Inflammatory macrophage treated with lipopolysaccharide for 1 hour (primary cell): ENCODE measurements around the gene TWNK.
"Not testable (repeated sequence)": the region's sequence is repeated elsewhere in the genome, so short reads cannot be mapped to it uniquely, and the experiment has no call there.

Experiments
- DNase-seq, 2 donors: peaks; one replicate each; pipeline ENCODE4 v3.0.0-alpha.2; 2020 to 2022

The TWNK gene

DNA sequence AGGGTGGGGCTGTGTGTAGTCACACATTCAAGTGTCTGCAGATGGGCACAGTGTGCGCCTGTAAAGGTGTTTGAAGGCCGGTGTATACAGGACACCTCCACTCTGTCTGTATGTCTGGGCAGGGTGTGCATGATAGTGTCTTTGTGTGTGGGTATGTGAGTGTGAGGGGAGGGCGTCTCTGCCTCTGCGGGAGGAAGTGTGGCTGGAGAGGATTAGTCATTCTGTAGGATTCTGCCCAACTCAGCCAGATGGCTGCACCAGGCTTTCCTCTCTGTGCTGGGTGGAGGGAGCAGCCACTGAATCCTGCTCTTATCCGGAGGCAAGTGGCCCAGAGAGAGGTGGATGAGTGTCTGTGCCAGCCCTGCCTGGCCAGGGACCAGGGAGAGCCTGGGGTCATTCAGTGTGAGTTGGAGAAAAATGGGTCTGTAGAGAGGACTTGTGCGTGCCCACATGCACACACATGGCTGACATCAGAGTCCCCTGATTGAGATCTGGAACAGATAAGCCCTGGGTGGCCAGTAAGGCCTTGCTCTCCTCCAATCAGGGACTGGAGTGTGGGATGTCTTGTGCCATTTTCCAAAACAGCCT is 45.4 kb downstream of the TWNK start:
- DNase-seq: peak; percentile 54 to 71

DNA sequence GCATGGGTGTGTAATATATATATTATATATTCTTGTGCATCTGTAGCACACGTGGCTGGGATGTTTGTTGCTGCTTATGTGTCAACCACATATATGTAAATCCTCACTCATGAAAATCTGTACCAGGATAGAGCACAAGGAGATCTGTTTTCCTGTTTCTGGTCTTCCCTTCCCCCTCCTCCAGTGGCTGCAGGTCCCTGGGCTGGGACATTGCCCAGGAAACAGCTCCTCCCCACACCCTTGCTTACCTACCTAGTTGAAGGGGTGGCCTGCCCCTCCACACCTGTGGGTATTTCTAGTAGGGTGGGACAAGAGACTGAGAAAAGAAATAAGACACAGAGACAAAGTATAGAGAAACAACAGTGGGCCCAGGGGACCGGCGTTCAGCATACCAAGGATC is 45.9 kb downstream of the TWNK start:
- no peak for DNase-seq

DNA sequence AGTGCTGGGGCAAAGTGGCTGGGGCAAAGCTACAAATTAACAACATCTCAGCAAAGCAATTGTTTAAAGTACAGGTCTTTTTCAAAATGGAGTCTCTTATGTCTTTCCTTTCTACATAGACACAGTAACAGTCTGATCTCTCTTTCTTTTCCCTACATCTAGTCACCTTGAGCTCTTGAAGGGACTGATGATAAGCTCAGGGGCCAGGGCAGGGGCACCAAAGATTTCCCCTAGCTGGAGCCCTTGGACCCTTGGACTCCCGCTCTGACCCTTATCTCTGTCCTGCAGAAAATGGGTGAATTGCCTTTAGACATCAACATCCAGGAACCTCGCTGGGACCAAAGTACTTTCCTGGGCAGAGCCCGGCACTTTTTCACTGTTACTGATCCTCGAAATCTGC is 47.1 kb downstream of the TWNK start:
- not testable (repeated sequence) for DNase-seq

DNA sequence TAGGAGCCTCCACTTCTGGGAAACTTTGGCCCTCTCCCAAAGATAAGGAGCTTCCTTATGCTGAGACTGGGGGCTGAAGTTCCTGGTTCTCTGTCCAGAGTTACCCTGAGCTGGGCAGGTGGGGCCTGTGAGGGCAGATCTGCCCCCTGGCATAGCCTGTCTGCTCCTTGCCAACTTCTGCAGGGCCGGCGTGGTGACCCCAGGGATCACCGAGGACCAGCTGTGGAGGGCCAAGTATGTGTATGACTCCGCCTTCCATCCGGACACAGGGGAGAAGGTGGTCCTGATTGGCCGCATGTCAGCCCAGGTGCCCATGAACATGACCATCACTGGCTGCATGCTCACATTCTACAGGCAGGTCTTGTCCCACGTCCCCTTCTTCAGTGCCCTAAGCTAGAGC is 48.0 kb downstream of the TWNK start:
- no peak for DNase-seq

DNA sequence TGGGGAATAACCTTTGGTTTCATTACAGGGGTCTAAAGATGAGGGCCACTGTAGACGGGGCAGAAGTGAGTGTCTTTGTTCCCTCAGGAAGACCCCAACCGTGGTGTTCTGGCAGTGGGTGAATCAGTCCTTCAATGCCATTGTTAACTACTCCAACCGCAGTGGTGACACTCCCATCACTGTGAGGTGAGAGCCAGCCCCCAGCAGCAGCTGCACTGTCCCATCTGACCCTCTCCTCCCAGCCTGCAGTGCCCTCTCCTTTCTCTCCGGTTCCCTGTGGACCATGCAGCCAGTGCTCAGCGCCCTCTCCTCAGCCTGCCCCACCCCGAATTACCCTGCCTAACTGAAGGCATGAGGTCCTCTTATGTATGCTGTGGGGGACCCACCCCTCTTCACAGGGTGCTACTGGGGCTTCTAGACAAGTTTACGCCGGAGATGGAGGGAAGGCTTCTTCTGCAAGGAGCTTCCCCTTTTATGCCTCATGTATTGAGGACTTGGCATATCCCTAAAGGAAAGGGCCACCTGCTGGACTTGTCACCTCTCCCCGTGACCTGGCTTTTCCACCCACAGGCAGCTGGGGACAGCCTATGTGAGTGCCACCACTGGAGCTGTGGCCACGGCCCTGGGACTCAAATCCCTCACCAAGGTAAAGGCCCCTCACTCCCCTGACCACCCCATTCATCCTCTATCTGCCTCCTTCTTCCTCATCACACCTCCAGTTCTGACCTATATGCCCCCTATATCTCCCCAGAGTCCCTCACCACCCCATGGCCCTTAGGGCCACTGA is 48.8 kb downstream of the TWNK start:
- DNase-seq: no peak

DNA sequence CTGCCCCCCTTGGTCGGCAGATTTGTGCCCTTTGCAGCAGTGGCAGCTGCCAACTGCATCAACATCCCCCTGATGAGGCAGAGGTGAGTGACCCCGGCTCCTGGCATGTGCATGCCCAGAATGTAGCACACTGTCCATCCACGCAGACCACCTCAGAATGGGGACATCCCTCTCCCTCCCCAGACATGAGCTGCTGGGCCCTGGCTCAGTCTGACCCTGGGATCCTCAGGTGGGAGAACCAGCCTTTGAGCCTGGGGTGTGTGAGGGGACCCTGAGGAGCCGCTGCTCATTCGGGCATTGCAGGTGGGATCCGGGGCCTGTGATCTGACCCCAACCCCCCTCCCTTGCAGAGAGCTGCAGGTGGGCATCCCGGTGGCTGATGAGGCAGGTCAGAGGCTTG is 49.4 kb downstream of the TWNK start:
- DNase-seq: no peak

DNA sequence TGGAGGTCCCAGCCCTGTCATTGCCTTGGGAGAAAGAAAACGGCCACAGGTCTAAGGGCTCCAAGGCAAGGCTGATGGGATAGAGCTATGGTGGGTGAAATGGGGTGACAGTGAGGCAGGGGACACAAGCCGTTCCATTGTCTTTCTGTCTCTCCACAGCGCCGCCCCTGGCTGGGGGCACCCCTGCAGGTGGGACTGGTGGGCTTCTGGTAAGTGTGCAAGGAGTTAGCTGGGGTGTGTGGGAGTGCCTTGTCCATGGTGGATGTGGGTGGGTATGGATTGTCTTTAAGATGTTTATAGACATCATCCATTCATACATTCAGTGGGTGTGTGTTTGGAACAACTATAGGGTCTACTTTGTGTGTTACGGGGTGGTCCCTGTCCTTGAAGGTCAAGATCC is 51.1 kb downstream of the TWNK start:
- no peak for DNase-seq

DNA sequence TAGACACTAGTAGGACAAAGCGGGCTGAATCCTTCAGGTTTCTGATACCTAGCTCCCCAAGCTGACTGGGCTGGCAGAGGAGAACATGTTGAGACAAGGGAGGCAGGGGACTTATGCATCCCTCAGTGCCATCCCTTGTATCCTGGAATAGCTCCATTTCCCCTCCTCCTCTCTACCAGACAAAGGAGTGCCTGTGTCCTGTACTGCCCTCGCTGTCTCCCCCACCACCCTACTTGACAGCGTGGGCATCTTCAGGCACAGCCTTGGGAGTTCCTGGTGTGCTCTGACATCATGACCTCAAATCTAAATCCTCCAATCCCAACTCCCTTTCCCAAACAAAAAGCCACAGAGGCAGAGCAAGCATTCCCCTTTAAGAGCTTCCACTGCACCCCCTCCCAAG is 52.7 kb downstream of the TWNK start:
- no peak for DNase-seq

DNA sequence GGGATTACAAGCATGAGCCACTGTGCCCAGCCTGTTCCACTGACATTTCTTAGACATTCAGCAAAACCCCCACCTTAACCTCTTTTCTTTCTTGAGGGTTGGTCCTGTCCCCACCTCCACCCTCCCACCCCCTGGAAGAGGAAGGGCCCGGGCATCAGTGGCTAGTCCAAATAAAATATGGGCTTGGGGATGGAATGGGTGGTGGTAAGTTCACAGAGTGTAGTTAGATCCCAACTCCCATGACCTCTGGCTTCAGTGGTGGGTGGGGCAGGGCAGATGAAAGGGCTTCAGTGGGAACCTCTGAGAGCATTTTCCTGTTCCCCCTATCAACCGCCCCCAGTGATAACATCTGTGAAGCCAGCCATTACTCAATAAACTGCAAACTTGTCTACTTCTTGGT is 53.5 kb downstream of the TWNK start:
- no peak for DNase-seq

DNA sequence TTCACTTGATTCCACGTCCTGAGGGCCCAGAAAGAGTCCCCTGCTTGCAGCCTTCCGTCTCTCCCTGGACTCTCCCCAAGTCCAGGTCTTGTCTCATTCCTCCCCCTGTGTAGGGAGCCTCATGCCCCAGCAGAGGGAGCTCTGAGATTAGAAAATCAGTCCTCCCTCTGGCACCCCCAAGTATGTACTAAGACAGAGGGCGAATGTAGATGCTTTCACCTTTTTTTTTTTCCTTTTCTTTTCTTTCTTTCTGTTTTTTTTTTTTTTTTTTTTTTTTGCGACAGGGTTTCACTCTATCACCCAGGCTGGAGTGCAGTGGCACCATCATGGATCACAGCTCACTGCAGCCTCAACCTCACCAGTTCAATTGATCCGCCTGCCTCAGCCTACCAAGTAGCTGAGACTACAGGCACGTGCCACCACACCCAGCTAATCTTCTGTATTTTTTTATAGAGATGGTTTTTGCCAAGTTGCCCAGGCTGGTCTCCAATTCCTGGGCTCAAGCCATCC is 54.0 kb downstream of the TWNK start:
- DNase-seq: peak; percentile 55 to 86

DNA sequence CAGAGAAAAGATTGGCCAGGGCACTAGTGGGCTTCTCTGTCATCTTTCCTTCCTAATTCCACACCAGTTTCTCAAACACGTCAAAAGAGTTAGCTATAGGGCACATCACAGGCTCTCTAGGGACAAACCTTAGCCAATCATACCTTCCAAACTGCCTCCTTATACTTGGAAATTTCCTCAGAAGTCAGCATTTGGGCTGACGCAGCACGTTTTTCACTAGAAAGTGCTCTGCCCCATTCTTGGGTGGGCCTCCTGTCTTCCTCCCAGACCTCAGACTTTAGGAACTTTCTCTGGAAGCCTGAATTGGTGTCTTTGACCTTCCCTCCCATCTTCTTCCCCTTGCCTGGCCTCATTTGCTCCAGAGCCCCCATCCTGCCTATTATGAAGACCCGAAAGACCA is 54.8 kb downstream of the TWNK start:
- no peak for DNase-seq

DNA sequence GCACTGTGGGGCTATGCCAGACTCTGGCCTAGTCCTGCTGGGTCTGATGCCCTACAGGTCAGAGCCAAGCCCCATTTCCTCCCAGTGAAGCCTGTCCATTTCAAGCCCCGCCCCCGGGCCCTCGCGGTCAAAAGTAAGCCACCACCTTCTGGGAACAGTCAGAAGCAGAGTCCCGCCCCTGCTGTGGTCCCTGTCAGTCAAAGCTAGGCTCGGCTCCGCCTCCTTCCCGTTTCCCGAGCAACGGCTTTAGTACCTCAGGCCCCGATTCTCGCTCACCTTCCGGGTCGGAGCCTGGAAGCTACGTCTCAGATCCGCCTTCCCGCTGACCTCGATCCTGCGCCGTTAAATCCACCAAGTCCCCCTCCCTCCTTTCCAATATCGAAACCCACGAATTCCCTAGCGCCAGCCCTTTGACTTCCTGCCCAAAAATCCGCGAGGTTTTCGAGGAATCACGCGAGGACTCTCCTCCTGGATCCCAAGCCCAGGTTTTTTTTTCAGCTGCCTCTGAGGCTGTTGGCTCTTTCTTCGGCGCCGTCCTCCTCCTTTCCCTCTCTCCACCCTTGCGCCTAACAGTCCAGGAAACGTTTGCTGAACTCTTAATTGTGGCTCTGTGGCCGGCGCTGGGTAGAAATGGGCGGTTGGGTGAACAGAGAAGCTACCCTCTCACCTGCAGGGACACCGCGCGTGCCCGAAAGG is 55.5 kb downstream of the TWNK start:
- peak; percentile 93 to 96 for DNase-seq

DNA sequence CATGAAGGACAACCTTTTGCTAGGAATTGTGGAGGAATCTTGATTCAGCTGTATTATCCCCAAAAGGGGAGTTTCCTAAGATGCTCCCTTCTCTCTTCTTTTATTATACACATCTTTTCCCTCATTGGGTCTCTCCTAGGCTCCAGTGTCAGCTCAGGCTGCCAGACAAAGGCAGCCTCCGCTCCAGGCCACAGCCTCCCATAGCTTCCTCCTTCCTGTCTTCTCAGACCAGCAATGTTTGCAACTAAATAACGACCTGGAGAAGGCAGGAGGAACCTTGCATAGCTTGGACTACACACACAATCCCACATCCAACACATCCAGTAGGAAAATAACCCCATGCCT is 56.0 kb downstream of the TWNK start:
- DNase-seq: no peak
